Activated CD4-positive, alpha-beta T cell treated with anti-CD3 and anti-CD28 coated beads, Interleukin-2, amount 10 ng/mL, durations not matched to agents 24 days and 14 days (primary cell): ENCODE measurements around the gene LRP5. TPM values are rescaled to one million over a fixed set of nuclear protein-coding genes. Genes with fewer than 3 reads are reported as not detected.
"Not testable (repeated sequence)": the region's sequence is repeated elsewhere in the genome, so short reads cannot be mapped to it uniquely, and the experiment has no call there.

Source experiments
- DNase-seq: peaks from one replicate; pipeline ENCODE4 v3.0.0; 2022
- H3K27ac Mint-ChIP-seq: one replicate; pipeline ENCODE4 v1.8.0; 2022; ENCODE audit warnings: mild to moderate bottlenecking, mixed read lengths
- H3K27me3 Mint-ChIP-seq: one replicate; pipeline ENCODE4 v1.8.0; 2022; ENCODE audit warnings: mixed read lengths
- H3K36me3 Mint-ChIP-seq: one replicate; pipeline ENCODE4 v1.8.0; 2022; ENCODE audit warnings: low read depth, mild to moderate bottlenecking, mixed read lengths
- H3K4me1 Mint-ChIP-seq: one replicate; pipeline ENCODE4 v1.8.0; 2021; ENCODE audit warnings: mixed read lengths
- H3K4me3 Mint-ChIP-seq: one replicate; pipeline ENCODE4 v1.8.0; 2022; ENCODE audit warnings: mild to moderate bottlenecking, moderate library complexity, mixed read lengths
- H3K9me3 Mint-ChIP-seq: one replicate; pipeline ENCODE4 v1.8.0; 2021; ENCODE audit warnings: mixed read lengths
- intact Hi-C: fragments of 100-400 bp; cut with micrococcal nuclease; formaldehyde crosslinking; loops from one replicate; pipeline ENCODE4 v1.15.1; 2023
- total RNA-seq: library from RNA; stranded (reverse); gene quantifications from 2 replicates; pipeline ENCODE4 v1.2.3, GENCODE V29; 2022

Gene LRP5
- total RNA-seq, 1 donor from 2014 or later = 23.8 TPM

DNA sequence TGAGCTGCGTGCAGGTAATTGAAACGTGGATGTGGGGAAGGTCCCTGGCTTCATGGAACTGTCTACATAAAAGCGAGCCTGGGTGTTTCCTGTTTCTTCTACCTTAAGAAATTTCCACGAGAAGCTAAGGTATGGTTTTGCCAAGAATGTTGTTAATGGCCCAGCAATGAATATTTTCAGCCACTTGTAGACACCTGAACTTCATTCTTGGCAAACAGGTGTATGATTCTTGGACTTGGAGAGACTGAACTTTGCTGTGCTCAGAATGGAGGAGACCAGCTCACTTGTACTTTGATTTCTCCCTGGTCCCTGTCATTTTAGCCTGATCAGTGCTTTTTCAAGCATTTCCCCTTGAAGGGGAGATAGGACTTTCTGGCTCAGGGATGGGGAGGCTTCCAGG is 20.8 kb downstream of the LRP5 start:
- peaks cover 2% of the 10 kb centered on the region for H3K36me3 Mint-ChIP-seq
- H3K27ac Mint-ChIP-seq = no peak overlapping the region
- intact Hi-C loops = no loop called here
- no peaks in the 10 kb centered on the region for H3K27me3 Mint-ChIP-seq
- no peaks in the 10 kb centered on the region for H3K9me3 Mint-ChIP-seq
- H3K4me1 Mint-ChIP-seq = peaks cover 67% of the 10 kb centered on the region
- peak overlapping the region; percentile 12 for H3K4me3 Mint-ChIP-seq
- no peak for DNase-seq

DNA sequence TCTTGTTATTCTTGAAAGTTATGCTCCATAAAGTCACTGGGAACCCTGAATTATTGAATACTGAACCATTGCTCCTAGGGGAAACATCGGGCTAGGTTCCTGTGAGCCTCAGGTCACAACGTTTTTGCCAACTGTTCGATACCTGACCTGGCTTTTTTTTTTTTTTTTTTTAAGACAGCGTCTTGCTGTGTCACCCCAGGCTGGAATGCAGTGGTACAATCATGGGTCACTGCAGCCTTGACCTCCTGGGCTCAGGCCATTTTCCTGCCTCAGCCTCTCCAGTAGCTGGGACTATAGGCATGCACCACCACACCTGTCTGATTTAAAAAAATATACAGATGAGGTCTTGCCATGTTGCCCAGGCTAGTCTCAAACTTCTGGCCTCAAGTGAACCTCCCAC is 22.5 kb downstream of the LRP5 start:
- Mint-ChIP-seq H3K9me3 (no peaks in the 10 kb centered on the region), H3K4me3 (no peak overlapping the region), H3K36me3 (peaks cover 2% of the 10 kb centered on the region), H3K27me3 (no peaks in the 10 kb centered on the region), H3K27ac (no peak overlapping the region), H3K4me1 (peaks cover 70% of the 10 kb centered on the region)
- DNase-seq = no peak
- intact Hi-C loops = no loop called here

DNA sequence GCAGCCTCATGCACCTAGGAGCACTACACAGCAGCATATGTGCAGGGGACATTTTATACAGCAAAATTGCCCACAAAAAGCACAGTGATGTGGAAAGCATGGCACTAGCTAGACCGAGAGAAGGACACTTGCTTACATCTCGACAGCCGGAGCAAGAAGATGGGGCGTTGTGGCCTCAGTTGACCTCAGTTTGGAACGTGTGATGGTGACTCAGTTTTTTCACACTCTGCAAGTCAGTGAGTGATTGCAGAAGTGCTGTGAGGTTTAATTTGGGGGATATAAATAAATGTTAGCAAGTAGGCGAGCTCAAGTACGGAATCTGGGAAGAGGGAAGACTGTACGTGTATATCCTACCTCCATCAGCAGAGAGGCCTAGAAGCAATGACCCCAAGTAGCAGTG is 23.3 kb downstream of the LRP5 start:
- H3K4me3 Mint-ChIP-seq = no peak overlapping the region
- no peaks in the 10 kb centered on the region for H3K9me3 Mint-ChIP-seq
- H3K4me1 Mint-ChIP-seq = peaks cover 67% of the 10 kb centered on the region
- no peak for DNase-seq
- H3K27me3 Mint-ChIP-seq = no peaks in the 10 kb centered on the region
- H3K27ac Mint-ChIP-seq = no peak overlapping the region
- H3K36me3 Mint-ChIP-seq = peaks cover 2% of the 10 kb centered on the region
- intact Hi-C loops = no loop called here

DNA sequence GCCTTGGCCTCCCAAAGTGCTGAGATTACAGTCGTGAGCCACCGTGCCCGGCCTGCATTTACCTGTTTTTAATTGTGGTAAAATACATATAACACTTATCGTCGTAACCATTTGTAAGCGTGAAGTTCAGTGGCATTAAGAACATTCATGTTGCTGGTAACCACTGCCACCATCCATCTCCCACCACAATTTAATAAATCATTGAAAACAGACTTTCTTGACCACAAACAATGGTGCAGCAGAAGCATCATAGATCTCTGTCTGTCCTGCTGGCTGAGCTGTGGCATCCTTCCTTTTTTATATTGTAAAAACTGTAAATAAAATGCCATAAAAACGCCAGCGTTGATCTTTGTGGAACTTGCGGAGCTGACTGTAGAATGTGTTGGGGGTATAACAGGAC is 24.3 kb downstream of the LRP5 start:
- intact Hi-C loops = no loop called here
- Mint-ChIP-seq H3K36me3 (no peaks in the 10 kb centered on the region), H3K4me3 (peak overlapping the region; percentile 25), H3K27me3 (no peaks in the 10 kb centered on the region), H3K27ac (no peak overlapping the region), H3K4me1 (peaks cover 62% of the 10 kb centered on the region), H3K9me3 (no peaks in the 10 kb centered on the region)
- no peak for DNase-seq

DNA sequence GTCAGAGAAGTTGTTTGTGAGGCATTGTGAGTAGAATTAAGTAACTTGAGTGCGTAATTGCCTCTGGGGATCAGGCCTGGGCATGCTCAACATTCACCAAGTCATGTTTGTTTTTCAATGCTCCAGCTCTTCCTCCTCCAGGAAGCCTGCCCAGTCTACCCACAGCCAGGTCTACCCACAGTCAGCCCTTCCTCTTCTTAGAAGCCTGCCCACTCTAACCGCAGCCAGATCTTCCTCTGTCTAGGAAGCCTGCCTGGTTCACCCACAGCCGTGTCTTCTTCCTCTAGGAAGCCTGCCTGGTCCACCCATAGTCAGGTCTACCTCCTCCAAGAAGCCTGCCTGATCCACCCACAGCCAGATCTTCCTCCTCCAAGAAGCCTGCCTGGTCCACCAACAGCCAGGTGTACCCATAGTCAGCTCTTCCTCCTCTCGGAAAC is 25.0 kb downstream of the LRP5 start:
- peaks cover 60% of the 10 kb centered on the region for H3K4me1 Mint-ChIP-seq
- H3K27ac Mint-ChIP-seq = peak overlapping the region; percentile 22
- no peaks in the 10 kb centered on the region for H3K27me3 Mint-ChIP-seq
- peak; percentile 70 for DNase-seq
- H3K36me3 Mint-ChIP-seq = no peaks in the 10 kb centered on the region
- intact Hi-C loops = no loop called here
- peak overlapping the region; percentile 22 for H3K4me3 Mint-ChIP-seq
- no peaks in the 10 kb centered on the region for H3K9me3 Mint-ChIP-seq

DNA sequence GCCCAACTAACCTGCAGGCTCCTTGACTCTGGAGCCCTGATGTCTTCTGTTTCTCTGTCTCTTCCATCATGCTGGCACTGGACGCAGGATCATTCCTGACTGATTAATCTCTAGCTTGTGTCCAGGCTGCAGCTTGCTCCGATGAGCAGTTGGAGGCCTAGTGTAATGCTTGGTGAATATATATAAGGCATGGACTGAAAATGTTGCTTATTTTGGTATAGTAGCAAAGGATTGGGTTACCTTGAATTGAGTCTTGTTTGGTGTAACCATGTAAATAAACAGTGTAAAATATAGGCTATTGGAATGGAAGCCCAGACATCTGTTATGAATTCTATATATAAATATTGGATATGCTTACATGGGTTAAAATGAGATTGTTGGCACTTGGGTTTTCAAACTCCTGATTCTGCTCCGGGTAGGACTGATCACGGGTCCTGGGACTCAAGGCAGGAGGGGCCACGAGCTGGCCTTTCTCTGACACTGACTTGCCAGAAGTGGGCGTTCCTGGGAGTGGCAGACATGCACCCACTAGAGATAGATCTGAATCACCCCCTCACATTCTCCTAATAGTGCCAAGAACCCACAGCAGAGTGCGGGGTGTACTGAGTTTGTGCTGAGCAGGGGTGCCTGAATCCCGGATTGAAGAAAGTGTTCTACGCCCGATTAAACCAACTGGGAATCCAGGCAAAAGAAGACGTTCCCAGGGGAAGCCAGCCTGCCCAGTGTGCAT is 25.8 kb downstream of the LRP5 start:
- H3K27ac Mint-ChIP-seq = no peak overlapping the region
- no peaks in the 10 kb centered on the region for H3K27me3 Mint-ChIP-seq
- no peak for DNase-seq
- peak overlapping the region; percentile 22 for H3K4me3 Mint-ChIP-seq
- peaks cover 52% of the 10 kb centered on the region for H3K4me1 Mint-ChIP-seq
- H3K9me3 Mint-ChIP-seq = no peaks in the 10 kb centered on the region
- no peaks in the 10 kb centered on the region for H3K36me3 Mint-ChIP-seq
- intact Hi-C loops = no loop called here

DNA sequence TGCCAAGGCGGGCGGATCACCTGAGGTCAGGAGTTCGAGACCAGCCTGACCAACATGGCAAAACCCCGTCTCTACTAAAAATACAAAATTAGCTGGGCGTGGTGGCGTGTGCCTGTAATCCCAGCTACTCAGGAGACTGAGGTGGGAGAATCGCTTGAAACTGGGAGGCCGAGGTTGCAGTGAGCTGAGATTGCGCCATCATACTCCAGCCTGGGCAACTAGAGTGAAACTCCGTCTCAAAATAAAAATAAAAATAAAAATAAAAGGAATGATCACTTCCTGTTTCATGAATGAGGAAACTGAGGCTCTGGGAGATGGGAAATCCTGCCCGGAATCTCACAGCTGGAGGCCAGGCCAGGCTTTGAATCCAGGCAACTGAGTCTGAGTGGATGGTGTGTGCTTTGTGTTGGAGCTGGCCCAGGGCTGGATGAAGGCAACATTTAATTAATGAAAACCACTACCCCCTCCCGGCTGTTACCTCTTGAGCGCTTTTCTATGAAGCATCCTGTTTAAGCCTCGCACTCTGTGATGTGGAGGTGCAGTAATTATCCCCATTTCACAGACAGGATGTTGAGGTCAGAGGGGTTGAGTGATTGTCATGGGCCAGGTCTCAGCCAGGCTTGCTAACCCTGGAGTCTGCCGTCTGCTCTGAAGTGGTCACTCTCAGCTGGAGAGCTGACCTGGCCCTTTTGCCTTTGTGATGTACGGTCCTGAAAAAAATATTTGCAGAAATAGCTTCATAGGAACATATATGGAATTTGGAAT is 27.8 kb downstream of the LRP5 start:
- H3K4me3 Mint-ChIP-seq = no peak overlapping the region
- no peaks in the 10 kb centered on the region for H3K27me3 Mint-ChIP-seq
- H3K36me3 Mint-ChIP-seq = no peaks in the 10 kb centered on the region
- intact Hi-C loops = loop anchor here (1.0 kb wide), 1 partner anchor 28 kb away; the partner anchor contains the start of gene LRP5
- H3K4me1 Mint-ChIP-seq = peaks cover 50% of the 10 kb centered on the region
- no peaks in the 10 kb centered on the region for H3K9me3 Mint-ChIP-seq
- DNase-seq = peak; percentile 84
- H3K27ac Mint-ChIP-seq = peak overlapping the region; percentile 72

DNA sequence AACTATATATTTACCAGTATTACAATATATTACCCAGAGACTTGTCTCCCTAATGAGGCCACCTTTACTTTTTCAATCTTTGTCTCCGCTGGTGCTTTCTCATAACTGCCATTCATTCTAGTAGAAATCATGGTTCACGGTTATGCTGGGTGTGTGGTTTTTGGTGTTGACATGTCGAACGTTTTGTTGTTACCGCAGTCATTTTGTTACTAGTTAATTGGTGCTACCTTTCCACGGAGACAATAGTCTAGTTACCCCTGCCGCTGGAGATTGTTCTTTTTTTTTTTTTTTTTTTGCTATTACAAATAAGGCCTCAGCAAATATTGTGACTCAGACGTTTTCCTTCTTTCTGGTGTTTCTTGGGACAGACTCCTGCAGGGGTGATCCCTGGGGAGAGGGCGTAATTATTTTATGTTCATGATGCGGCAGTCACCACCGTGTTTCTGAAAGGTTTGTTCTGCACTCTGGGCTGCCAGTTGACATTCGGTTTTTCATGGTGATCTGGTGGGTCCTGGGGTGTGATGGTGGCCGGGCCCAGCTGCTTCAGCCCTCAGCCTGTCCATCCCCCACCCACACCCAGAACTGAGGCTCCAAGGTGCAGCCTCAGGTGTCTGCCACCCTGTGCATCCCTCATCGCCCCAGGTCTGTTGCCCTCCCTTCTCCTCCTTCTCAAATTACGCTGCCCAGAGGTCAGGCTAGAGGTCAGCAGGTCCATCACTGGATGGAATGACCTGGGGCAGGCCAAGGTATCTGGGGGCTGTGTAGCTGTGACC is 28.6 kb downstream of the LRP5 start:
- peak; percentile 72 for DNase-seq
- Mint-ChIP-seq H3K27ac (peak overlapping the region; percentile 54), H3K4me1 (peaks cover 45% of the 10 kb centered on the region), H3K9me3 (peaks cover 5% of the 10 kb centered on the region), H3K4me3 (peak overlapping the region; percentile 26), H3K27me3 (no peaks in the 10 kb centered on the region), H3K36me3 (peaks cover 5% of the 10 kb centered on the region)
- intact Hi-C loops = loop anchor here (1.0 kb wide), 1 partner anchor 29 kb away; the partner anchor contains the start of gene LRP5

DNA sequence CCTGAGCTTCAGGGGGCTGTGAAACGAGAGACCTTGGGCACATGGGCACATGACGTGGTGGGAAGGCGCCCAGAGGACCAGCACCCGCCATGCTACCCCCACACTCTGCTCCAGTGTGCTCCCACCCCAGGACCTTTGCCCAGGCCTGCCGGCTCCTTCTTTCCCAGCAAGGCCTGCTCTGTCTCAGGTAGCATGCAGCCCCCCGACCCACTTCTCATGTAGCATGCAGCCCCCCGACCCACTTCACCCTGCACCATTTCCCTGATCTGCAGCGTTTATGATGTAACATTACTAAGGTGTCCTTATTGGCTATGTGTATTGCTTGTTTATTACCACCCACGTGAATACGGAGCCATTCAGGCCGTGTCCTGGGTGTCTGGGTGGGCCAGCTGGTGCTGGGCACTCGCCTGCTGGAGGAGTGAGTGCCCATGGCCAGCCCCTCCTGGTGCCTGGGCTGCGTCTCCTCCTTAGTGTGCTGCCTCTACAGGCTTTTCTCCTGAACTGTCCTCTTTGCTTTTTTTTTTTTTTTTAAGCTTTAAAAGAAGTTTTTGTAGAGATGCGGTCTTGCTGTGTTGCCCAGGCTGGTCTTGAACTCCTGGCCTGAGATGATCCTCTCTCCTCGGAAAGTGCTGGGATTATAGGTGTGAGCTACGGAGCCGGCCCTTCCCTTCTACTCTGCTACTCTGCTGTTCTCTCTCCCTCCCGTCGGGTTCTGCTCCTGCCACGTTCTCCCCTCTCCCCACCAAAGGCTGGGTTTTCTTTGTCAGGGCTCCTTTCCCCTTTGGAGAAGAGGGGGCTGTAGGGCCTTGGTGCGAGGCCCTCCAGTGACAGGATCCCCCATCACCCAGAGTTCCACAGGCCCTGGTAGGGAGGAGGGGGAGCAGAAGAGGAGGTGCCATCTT is 29.4 kb downstream of the LRP5 start:
- Mint-ChIP-seq H3K27me3 (no peaks in the 10 kb centered on the region), H3K27ac (no peak overlapping the region), H3K4me1 (peaks cover 50% of the 10 kb centered on the region), H3K9me3 (peaks cover 6% of the 10 kb centered on the region), H3K4me3 (no peak overlapping the region), H3K36me3 (peaks cover 8% of the 10 kb centered on the region)
- no peak for DNase-seq
- intact Hi-C loops = no loop called here

DNA sequence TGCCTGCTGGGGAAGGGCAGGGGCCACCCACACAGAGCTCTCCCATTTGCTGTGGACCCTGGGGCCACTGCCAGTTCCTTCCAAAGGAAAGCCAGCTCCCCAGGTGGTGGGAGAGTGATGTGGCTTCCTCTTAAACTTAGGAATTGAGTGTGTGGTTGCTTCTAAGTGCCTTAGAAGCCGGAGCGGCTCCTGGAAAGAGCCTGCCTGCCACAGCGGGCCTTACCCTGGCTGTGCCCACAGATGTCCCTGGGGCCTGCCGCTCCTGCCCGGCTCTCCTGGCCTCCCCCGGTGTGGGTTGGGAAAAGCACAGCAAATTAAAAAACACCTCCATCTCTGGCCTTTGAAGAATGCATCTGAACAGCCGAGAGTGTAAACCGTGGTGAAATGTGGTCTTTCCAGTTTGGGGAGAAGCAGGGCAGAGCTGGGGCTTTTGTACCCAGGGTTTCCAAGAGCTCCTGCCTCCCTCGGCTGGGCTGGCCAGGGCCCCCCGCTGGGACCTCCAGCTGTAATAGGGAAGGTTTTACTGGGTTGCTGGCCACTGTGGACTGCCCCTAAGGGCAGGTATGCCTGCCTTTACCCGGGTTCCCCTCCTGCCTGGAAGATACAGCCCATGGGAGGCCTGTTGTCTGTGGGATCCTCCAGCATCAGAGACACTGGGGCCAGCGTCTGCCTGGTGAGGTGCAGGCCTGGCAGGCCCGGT is 30.2 kb downstream of the LRP5 start:
- Mint-ChIP-seq H3K27me3 (no peaks in the 10 kb centered on the region), H3K9me3 (peaks cover 6% of the 10 kb centered on the region), H3K27ac (no peak overlapping the region), H3K36me3 (peaks cover 8% of the 10 kb centered on the region), H3K4me1 (peaks cover 45% of the 10 kb centered on the region), H3K4me3 (no peak overlapping the region)
- intact Hi-C loops = no loop called here
- DNase-seq = no peak

DNA sequence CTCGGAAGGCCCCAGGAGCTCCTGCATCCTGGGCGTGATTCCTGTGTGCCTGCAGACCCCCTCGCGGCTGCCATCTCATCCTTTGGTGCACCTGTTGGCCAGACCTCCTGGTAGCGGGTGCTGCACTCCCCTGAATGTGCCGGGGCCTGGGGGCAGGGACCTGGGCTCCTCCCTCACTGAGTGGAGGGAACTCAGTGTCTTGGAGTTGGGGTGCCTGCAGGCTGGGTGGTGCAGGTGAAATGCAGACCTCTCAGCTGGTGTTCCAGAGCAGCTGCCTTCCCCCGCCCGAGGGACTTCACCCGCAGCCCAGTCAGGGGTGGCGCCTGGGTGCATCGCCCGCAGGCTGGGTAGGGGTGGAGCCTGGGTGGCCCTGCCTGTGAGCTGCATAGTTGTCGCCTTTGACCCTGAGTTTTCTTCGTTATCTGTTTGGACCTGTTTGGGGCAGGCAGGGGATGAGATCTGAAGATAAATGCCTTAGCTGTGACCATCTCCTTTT is 31.4 kb downstream of the LRP5 start:
- Mint-ChIP-seq H3K4me1 (peaks cover 35% of the 10 kb centered on the region), H3K36me3 (peaks cover 8% of the 10 kb centered on the region), H3K27me3 (no peaks in the 10 kb centered on the region), H3K27ac (no peak overlapping the region), H3K9me3 (peaks cover 6% of the 10 kb centered on the region), H3K4me3 (no peak overlapping the region)
- intact Hi-C loops = no loop called here
- no peak for DNase-seq

DNA sequence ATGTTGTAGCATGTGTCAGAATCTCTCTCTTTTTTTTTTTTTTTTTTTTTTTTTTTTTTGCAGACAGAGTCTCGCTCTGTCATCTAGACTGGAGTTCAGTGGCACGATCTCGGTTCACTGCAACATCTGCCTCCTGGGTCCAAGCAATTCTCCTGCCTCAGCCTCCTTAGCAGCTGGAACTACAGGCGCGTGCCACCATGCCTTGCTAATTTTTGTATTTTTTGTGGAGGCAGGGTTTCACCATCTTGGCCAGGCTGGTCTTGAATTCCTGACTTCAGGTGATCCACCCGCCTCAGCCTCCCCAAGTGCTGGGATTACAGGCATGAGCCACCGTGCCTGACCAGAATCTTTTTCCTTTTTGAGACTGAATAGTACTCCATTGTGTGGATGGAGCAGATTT is 32.4 kb downstream of the LRP5 start:
- peaks cover 27% of the 10 kb centered on the region for H3K4me1 Mint-ChIP-seq
- H3K4me3 Mint-ChIP-seq, intact Hi-C loops, DNase-seq, H3K36me3 Mint-ChIP-seq, H3K27ac Mint-ChIP-seq, H3K9me3 Mint-ChIP-seq, H3K27me3 Mint-ChIP-seq: not testable (repeated sequence)
